A673 (cell line): Measurements from ENCODE around the gene TMEM238L. TPM values are rescaled to one million over a fixed set of nuclear protein-coding genes. Genes with fewer than 3 reads are reported as not detected.

Experiments
- BruUV-seq: library from RNA; stranded (reverse); fragments of 400-500 nt; replicated peaks from 2 replicates; lab custom pipeline; 2021; lab: Mats Ljungman, UMichigan
- CTCF ChIA-PET: fragments of 300-600 bp; sonication (Branson Sonifier 250); formaldehyde crosslinking; loops from one replicate; lab custom pipeline; 2022; ENCODE audit warnings: antibody characterized with exemption; lab: Charles Lee
- POLR2A ChIA-PET: fragments of 300-600 bp; sonication (Branson Sonifier 250); formaldehyde crosslinking; loops from one replicate; lab custom pipeline; 2022; ENCODE audit warnings: antibody characterized with exemption; ENCODE audit not compliant: low non-redundant PET; lab: Charles Lee
- DNase-seq: peaks from one replicate; pipeline ENCODE4 v3.0.0-alpha.2; 2015; ENCODE audit warnings: low spot score
- H3K27ac ChIP-seq: fragments of 200-600 bp; sonication (generic); 2 replicates; pipeline ENCODE4 v1.5.1; 2016; ENCODE audit warnings: mixed run types, low read depth, mild to moderate bottlenecking, mixed read lengths, antibody characterized with exemption, low read length; ENCODE audit not compliant: poor library complexity, severe bottlenecking
- H3K27me3 ChIP-seq: fragments of 200-600 bp; sonication (generic); replicated peaks from 2 replicates; pipeline ENCODE4 v1.6.1; 2017; ENCODE audit warnings: mixed run types, low read depth, mild to moderate bottlenecking, mixed read lengths, antibody characterized with exemption, low read length; ENCODE audit not compliant: insufficient read depth, poor library complexity
- H3K36me3 ChIP-seq: fragments of 200-600 bp; sonication (generic); 2 replicates; pipeline ENCODE4 v1.6.1; 2016; ENCODE audit warnings: mixed run types, mild to moderate bottlenecking, mixed read lengths, antibody characterized with exemption, low read length; ENCODE audit not compliant: insufficient read depth, poor library complexity, severe bottlenecking
- H3K4me1 ChIP-seq: fragments of 200-600 bp; sonication (generic); 2 replicates; pipeline ENCODE4 v1.6.1; 2017; ENCODE audit warnings: mixed run types, mild to moderate bottlenecking, mixed read lengths, antibody characterized with exemption, low read length; ENCODE audit not compliant: insufficient read depth, poor library complexity, severe bottlenecking
- H3K4me3 ChIP-seq: fragments of 200-600 bp; sonication (generic); 2 replicates; pipeline ENCODE4 v1.5.1; 2016; ENCODE audit warnings: low read depth, mixed run types, mild to moderate bottlenecking, mixed read lengths, low read length; ENCODE audit not compliant: poor library complexity, severe bottlenecking
- H3K9me3 ChIP-seq: fragments of 200-600 bp; sonication (generic); 2 replicates; pipeline ENCODE4 v1.6.1; 2016; ENCODE audit warnings: mixed run types, low read depth, mild to moderate bottlenecking, mixed read lengths, antibody characterized with exemption, low read length; ENCODE audit not compliant: poor library complexity, severe bottlenecking
- EZH2 ChIP-seq: fragments of 200-600 bp; sonication (generic); IDR thresholded peaks from 2 replicates; pipeline ENCODE4 v1.6.1; 2017; ENCODE audit warnings: borderline replicate concordance, low read depth, mild to moderate bottlenecking, mixed read lengths, antibody characterized with exemption, low read length; ENCODE audit not compliant: poor library complexity, severe bottlenecking
- intact Hi-C: fragments of 100-400 bp; cut with micrococcal nuclease; formaldehyde crosslinking; loops from one replicate; pipeline ENCODE4 v1.10.0; 2022; ENCODE audit not compliant: unreplicated experiment
- total RNA-seq: library from RNA; stranded (reverse); gene quantifications from 2 replicates; pipeline ENCODE4 v1.2.3, GENCODE V29; 2021
- TF ChIP-seq, protein P1 (sequence below): fragments of 300-800, 200-600 bp; sonication (generic); conservative IDR thresholded peaks from 2 replicates; pipeline ENCODE4 v1.5.1; 2017; ENCODE audit warnings: low read depth, mild to moderate bottlenecking, antibody characterized with exemption, low read length, moderate library complexity, mixed read lengths

Gene TMEM238L
- total RNA-seq, 1 experiment from 2014 or later = not detected

DNA sequence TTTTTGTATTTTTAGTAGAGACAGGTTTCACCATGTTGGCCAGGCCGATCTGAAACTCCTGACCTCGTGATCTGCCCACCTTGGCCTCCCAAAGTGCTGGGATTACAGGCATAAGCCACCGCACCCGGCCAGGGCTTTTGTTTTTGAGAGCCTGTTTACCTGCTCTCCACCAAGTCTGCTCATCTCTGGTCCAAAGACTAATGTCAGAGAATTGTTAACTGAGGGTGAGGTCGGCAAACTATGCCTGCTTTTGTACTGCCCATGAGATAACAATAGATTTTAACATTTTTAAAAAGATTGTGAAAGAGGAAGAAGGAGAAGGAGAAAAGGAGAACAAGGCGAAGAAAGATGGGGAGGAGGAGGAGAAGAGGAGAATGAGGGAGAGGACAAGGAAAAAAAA, 26.0 kb downstream of the TMEM238L start:
- ChIA-PET POLR2A (no interaction called here), CTCF (no interaction called here)
- Histone ChIP-seq H3K9me3 (peaks cover 9% of the 10 kb centered on the region), H3K27ac (no peak overlapping the region), H3K36me3 (no peaks in the 10 kb centered on the region), H3K27me3 (peaks cover 84% of the 10 kb centered on the region), H3K4me1 (peaks cover 8% of the 10 kb centered on the region), H3K4me3 (no peak overlapping the region)
- no peak for DNase-seq
- no peak for TF ChIP-seq EZH2
- TF ChIP-seq, protein P1, sequence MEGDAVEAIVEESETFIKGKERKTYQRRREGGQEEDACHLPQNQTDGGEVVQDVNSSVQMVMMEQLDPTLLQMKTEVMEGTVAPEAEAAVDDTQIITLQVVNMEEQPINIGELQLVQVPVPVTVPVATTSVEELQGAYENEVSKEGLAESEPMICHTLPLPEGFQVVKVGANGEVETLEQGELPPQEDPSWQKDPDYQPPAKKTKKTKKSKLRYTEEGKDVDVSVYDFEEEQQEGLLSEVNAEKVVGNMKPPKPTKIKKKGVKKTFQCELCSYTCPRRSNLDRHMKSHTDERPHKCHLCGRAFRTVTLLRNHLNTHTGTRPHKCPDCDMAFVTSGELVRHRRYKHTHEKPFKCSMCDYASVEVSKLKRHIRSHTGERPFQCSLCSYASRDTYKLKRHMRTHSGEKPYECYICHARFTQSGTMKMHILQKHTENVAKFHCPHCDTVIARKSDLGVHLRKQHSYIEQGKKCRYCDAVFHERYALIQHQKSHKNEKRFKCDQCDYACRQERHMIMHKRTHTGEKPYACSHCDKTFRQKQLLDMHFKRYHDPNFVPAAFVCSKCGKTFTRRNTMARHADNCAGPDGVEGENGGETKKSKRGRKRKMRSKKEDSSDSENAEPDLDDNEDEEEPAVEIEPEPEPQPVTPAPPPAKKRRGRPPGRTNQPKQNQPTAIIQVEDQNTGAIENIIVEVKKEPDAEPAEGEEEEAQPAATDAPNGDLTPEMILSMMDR = no peak
- BruUV-seq = no TSS peak
- intact Hi-C loops = no loop called here

DNA sequence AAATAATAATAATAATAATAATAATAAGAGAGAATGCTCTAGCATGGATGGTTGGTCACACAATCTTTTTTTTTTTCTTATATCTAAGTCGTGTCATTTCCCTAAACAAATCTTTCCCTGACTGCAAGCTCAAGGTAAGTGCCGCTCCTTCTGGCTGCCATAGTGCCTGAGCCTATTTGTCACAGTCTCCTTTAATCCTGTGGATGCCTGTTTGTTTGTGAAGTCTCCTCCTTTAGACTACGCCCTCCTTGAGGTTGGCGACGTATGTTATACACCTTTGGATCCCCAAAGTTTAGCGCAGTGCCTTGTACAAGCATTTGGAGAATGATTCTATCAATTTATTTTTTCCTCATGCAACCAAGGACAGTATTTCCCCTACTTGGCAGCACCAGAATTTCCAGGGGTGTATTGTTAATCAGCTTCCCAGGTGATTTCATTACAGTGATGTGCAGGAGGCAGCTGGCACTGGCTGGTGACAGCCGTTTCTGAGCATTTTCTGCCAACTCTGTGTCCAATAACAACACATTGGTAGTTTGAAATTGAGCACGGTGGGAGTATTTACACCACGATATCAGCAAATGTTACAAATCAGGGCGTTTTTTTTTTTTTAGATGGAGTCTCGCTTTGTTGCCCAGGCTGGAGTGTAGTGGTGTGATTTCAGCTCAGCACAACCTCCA, 26.6 kb downstream of the TMEM238L start:
- TF ChIP-seq, protein P1 = no peak
- TF ChIP-seq EZH2 = no peak
- Histone ChIP-seq H3K9me3 (peaks cover 11% of the 10 kb centered on the region), H3K27ac (no peak overlapping the region), H3K4me1 (peaks cover 12% of the 10 kb centered on the region), H3K27me3 (peaks cover 78% of the 10 kb centered on the region), H3K4me3 (no peak overlapping the region), H3K36me3 (no peaks in the 10 kb centered on the region)
- no TSS peak for BruUV-seq
- CTCF ChIA-PET = no interaction called here
- POLR2A ChIA-PET = no interaction called here
- no peak for DNase-seq
- intact Hi-C loops = no loop called here

DNA sequence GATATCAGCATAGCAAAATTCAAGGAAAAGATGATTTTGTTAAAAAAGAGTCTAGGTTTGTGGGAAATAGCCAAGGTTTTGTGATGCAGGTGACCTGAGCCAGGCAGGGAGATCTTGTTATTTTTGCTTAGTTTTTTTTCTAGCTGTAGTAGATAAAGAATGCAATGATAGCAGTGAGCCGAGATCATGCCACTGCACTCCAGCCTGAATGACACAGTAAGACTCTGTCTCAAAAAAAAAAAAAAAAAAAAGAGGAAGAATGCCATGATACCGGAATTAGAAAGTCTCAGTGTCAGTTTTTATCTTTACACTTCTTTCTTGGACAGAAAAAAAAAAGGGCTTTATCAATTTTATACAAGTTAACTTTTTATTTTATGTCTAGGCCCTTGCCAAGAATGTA, 27.5 kb downstream of the TMEM238L start:
- no peak for DNase-seq
- BruUV-seq = no TSS peak
- CTCF ChIA-PET = no interaction called here
- no peak overlapping the region for H3K27ac ChIP-seq
- no peak overlapping the region for H3K4me3 ChIP-seq
- no peaks in the 10 kb centered on the region for H3K36me3 ChIP-seq
- H3K27me3 ChIP-seq = peaks cover 76% of the 10 kb centered on the region
- H3K9me3 ChIP-seq = peaks cover 20% of the 10 kb centered on the region
- TF ChIP-seq, protein P1 = no peak
- no peak for TF ChIP-seq EZH2
- peaks cover 12% of the 10 kb centered on the region for H3K4me1 ChIP-seq
- intact Hi-C loops = no loop called here
- POLR2A ChIA-PET = no interaction called here
